Muscle layer of duodenum (tissue), 2 donors: Measurements from ENCODE around the gene DCLK1.
A peak's percentile ranks its signal among the peaks of the same experiment; 100 is the strongest.

Experiments
- H3K27ac ChIP-seq: one replicate; pipeline ENCODE4 v1.7.0; 2013; ENCODE audit warnings: mild to moderate bottlenecking, low read length
- H3K27me3 ChIP-seq: one replicate; pipeline ENCODE4 v1.7.0; 2013; ENCODE audit warnings: low read depth, mild to moderate bottlenecking, control low read depth, low read length
- H3K36me3 ChIP-seq, 2 donors: one replicate each; pipeline ENCODE4 v1.7.0; 2013; ENCODE audit warnings: low read length in 2 of 2, control low read depth in 1 of 2, mild to moderate bottlenecking in 1 of 2; ENCODE audit not compliant: insufficient read depth in 2 of 2, control insufficient read depth in 1 of 2
- H3K4me1 ChIP-seq, 2 donors: one replicate each; pipeline ENCODE4 v1.7.0; 2013; ENCODE audit warnings: low read length in 2 of 2, mild to moderate bottlenecking in 2 of 2, control low read depth in 1 of 2, moderate library complexity in 1 of 2; ENCODE audit not compliant: insufficient read depth in 2 of 2, control insufficient read depth in 1 of 2
- H3K4me3 ChIP-seq, 2 donors: one replicate each; pipeline ENCODE4 v1.7.0; 2013; ENCODE audit warnings: low read length in 2 of 2, low read depth in 1 of 2, mild to moderate bottlenecking in 1 of 2
- H3K9me3 ChIP-seq, 2 donors: one replicate each; pipeline ENCODE4 v1.7.0; 2013; ENCODE audit warnings: low read length in 2 of 2, control low read depth in 1 of 2, mild to moderate bottlenecking in 1 of 2; ENCODE audit not compliant: control insufficient read depth in 1 of 2
- donor health status: healthy.

The DCLK1 gene

GRCh38 chr13:36130552-36131221, 495 bp downstream of the DCLK1 start:
- Histone ChIP-seq H3K4me1 (no peaks in the 10 kb centered on the region), H3K4me3 (peak overlapping the region; percentile 49 to 69), H3K36me3 (no peaks in the 10 kb centered on the region), H3K27me3 (no peaks in the 10 kb centered on the region), H3K27ac (no peak overlapping the region), H3K9me3 (no peaks in the 10 kb centered on the region)

- H3K36me3 ChIP-seq = no peaks in the 10 kb centered on the region
- no peaks in the 10 kb centered on the region for H3K27me3 ChIP-seq
- H3K9me3 ChIP-seq = no peaks in the 10 kb centered on the region
- no peaks in the 10 kb centered on the region for H3K4me1 ChIP-seq
- H3K27ac ChIP-seq = no peak overlapping the region
- peak overlapping the region; percentile 49 to 69 for H3K4me3 ChIP-seq
Observed at GRCh38 chr13:36130193-36130551, 1.0 kb downstream of the DCLK1 start.

GRCh38 chr13:36129539-36129938, 1.6 kb downstream of the DCLK1 start:
- Histone ChIP-seq H3K36me3 (no peaks in the 10 kb centered on the region), H3K4me3 (peak overlapping the region; percentile 49 to 69), H3K4me1 (peaks cover 0 to 3% of the 10 kb centered on the region in 2 donors), H3K27me3 (no peaks in the 10 kb centered on the region), H3K9me3 (no peaks in the 10 kb centered on the region), H3K27ac (no peak overlapping the region)

- Histone ChIP-seq H3K4me3 (no peak overlapping the region), H3K4me1 (peaks cover 5 to 11% of the 10 kb centered on the region in 2 donors), H3K36me3 (no peaks in the 10 kb centered on the region), H3K27ac (no peak overlapping the region), H3K27me3 (no peaks in the 10 kb centered on the region), H3K9me3 (no peaks in the 10 kb centered on the region)
Observed at GRCh38 chr13:36126491-36126890, 4.7 kb downstream of the DCLK1 start.

GRCh38 chr13:36125841-36126240, 5.3 kb downstream of the DCLK1 start:
- H3K4me1 ChIP-seq = peaks cover 5 to 11% of the 10 kb centered on the region in 2 donors
- H3K27me3 ChIP-seq = no peaks in the 10 kb centered on the region
- no peak overlapping the region for H3K27ac ChIP-seq
- H3K4me3 ChIP-seq = no peak overlapping the region
- no peaks in the 10 kb centered on the region for H3K36me3 ChIP-seq
- no peaks in the 10 kb centered on the region for H3K9me3 ChIP-seq

GRCh38 chr13:36124236-36124822, 6.9 kb downstream of the DCLK1 start:
- no peaks in the 10 kb centered on the region for H3K27me3 ChIP-seq
- no peaks in the 10 kb centered on the region for H3K36me3 ChIP-seq
- no peak overlapping the region for H3K4me3 ChIP-seq
- no peak overlapping the region for H3K27ac ChIP-seq
- H3K9me3 ChIP-seq = no peaks in the 10 kb centered on the region
- peaks cover 5 to 11% of the 10 kb centered on the region in 2 donors for H3K4me1 ChIP-seq

GRCh38 chr13:36115306-36115705, 15.9 kb downstream of the DCLK1 start:
- no peaks in the 10 kb centered on the region for H3K9me3 ChIP-seq
- H3K27me3 ChIP-seq = no peaks in the 10 kb centered on the region
- H3K27ac ChIP-seq = no peak overlapping the region
- no peaks in the 10 kb centered on the region for H3K36me3 ChIP-seq
- H3K4me3 ChIP-seq = no peak overlapping the region
- no peaks in the 10 kb centered on the region for H3K4me1 ChIP-seq

GRCh38 chr13:36114233-36114632, 16.9 kb downstream of the DCLK1 start:
- Histone ChIP-seq H3K4me3 (no peak overlapping the region), H3K4me1 (no peaks in the 10 kb centered on the region), H3K36me3 (no peaks in the 10 kb centered on the region), H3K9me3 (no peaks in the 10 kb centered on the region), H3K27ac (no peak overlapping the region), H3K27me3 (no peaks in the 10 kb centered on the region)

GRCh38 chr13:36108954-36109353, 22.2 kb downstream of the DCLK1 start:
- no peaks in the 10 kb centered on the region for H3K9me3 ChIP-seq
- no peak overlapping the region for H3K27ac ChIP-seq
- no peaks in the 10 kb centered on the region for H3K4me1 ChIP-seq
- H3K4me3 ChIP-seq = no peak overlapping the region
- no peaks in the 10 kb centered on the region for H3K27me3 ChIP-seq
- H3K36me3 ChIP-seq = no peaks in the 10 kb centered on the region

- no peaks in the 10 kb centered on the region for H3K27me3 ChIP-seq
- no peak overlapping the region for H3K4me3 ChIP-seq
- H3K36me3 ChIP-seq = no peaks in the 10 kb centered on the region
- no peak overlapping the region for H3K27ac ChIP-seq
- no peaks in the 10 kb centered on the region for H3K4me1 ChIP-seq
- no peaks in the 10 kb centered on the region for H3K9me3 ChIP-seq
Observed at GRCh38 chr13:36108342-36108741, 22.8 kb downstream of the DCLK1 start.

GRCh38 chr13:36107521-36107920, 23.7 kb downstream of the DCLK1 start:
- no peak overlapping the region for H3K27ac ChIP-seq
- no peaks in the 10 kb centered on the region for H3K36me3 ChIP-seq
- H3K4me1 ChIP-seq = no peaks in the 10 kb centered on the region
- H3K27me3 ChIP-seq = no peaks in the 10 kb centered on the region
- H3K4me3 ChIP-seq = no peak overlapping the region
- H3K9me3 ChIP-seq = no peaks in the 10 kb centered on the region

GRCh38 chr13:36105726-36106125, 25.5 kb downstream of the DCLK1 start:
- Histone ChIP-seq H3K4me1 (no peaks in the 10 kb centered on the region), H3K4me3 (no peak overlapping the region), H3K9me3 (no peaks in the 10 kb centered on the region), H3K36me3 (no peaks in the 10 kb centered on the region), H3K27me3 (no peaks in the 10 kb centered on the region), H3K27ac (no peak overlapping the region)
